GM18858 (cell line): ENCODE results near the gene SPDYE17.
"Not testable (repeated sequence)": the region's sequence is repeated elsewhere in the genome, so short reads cannot be mapped to it uniquely, and the experiment has no call there.

Experiments
- ATAC-seq: cut with Tn5 transposase; IDR thresholded peaks from one replicate; pipeline ENCODE4 v1.9.1; 2021; ENCODE audit not compliant: unreplicated experiment

Gene SPDYE17

DNA sequence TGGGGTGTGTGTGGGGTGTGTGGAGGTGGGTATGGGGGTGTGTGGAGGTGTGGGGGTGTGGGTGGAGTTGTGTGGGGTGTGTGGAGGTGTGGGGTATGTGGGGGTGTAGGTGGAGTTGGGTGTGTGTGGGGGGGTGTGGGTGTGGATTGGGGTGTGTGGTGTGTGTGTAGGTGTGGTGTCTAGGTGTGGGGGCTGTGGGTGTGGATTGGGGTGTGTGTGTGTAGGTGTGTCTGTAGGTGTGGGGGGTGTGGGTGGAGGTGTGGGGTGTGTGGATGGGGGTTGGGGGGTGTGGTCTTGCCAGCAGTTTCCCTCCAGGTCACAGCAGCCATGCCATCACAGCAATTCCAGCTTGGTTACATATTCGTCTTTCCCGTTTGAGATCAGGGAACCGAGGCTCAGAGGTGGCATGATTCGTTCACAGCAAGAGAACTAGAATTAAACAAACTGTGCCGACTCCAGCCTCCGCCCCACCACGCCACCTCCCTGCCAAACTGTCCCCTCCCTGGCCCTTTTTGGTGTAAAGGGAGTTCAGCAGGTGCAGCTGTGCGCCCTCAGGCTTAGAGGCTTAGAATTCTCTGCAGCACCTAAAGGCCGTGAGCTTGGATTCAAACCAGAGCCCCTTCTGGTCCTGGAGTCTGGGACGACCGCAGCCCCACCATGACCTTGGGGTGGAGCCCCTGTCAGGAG lies 33.3 kb downstream of the SPDYE17 start:
- ATAC-seq = not testable (repeated sequence)

DNA sequence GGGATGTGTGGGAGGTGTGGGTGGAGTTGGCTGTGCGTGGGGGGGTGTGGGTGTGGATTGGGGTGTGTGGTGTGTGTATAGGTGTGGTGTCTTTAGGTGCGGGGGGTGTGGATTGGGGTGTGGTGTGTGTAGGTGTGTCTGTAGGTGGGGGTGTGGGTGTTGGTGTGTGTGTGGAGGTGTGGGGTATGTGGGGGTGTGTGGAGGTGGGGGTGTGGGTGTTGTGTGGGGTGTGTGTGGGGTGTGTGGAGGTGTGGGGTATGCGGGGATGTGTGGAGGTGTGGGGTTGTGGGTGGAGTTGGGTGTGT lies 33.9 kb downstream of the SPDYE17 start:
- ATAC-seq = no peak

DNA sequence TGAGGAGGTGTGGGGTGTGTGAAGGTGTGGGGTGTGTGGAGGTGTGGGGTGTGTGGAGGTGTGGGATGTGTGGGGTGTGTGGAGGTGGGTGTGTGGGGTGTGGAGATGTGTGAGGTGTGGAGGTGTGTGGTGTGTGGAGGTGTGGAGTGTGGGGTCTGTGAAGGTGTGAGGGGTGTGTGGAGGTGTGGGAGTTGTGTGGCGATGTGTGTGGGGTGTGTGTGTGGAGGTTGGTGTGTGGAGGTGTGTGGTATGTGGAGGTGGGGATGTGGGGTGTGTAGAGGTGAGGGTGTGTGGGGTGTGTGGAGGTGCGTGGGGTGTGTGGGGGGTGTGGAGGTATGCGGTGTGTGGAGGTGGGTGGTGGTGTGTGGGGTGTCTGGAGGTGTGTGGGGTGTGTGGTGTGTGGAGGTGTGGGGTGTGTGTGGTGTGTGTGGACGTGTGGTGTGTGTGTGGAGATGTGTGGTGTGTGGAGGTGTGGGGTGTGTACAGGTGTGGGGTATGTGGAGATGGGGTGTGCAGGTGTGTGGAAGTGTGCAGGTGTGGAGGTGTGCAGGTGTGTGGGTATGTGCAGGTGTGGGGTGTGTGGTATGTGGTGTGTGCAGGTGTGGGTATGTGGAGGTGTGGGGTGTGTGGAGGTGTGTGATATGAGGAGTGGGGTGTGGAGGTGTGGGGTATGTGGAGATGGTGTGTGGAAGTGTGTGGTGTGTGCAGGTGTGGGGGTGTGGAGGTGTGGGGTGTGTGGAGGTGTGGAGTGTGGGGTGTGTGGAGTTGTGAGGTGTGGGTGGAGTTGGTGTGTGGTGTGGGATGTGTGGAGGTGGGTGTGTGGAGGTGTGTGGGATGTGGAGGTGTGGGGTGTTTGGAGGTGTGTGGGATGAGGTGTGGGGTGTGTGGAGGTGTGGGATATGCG lies 34.5 kb downstream of the SPDYE17 start:
- ATAC-seq = no peak

DNA sequence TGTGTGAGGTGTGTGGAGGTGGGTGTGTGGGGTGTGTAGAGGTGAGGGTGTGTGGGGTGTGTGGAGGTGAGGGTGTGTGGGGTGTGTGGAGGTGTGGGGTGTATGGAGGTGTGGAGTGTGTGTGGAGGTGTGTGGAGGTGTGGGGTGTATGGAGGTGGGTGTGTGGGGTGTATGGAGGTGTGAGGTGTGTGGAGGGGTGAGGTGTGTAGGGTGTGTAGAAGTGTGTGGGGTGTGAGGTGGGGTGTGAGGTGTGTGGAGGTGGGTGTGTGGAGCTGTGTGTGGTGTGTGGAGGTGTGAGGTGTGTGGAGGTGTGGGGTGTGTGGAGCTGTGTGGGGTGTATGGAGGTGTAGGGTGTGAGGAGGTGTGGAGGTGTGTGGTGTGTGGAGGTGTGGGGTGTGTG lies 35.2 kb downstream of the SPDYE17 start:
- not testable (repeated sequence) for ATAC-seq

DNA sequence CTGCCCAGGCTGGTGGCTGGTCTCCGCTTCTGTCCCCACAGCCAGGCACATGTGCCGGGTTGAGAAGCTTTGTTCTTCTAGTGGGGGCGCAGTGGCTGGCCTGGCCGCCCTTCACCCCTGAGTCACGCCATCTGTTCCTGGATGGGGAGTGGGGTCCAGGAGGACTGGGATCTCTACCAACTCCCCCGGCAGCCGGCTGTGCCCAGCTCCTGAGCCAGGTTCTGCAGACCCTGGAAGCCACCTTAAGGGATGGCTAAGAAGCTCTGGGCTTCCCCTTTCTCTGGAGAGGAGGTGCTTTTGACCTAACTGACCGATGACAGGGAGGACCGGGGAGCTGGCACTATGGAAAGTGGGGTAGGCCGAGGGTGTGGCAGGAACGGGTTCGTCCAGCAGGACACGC lies 37.9 kb downstream of the SPDYE17 start:
- not testable (repeated sequence) for ATAC-seq

DNA sequence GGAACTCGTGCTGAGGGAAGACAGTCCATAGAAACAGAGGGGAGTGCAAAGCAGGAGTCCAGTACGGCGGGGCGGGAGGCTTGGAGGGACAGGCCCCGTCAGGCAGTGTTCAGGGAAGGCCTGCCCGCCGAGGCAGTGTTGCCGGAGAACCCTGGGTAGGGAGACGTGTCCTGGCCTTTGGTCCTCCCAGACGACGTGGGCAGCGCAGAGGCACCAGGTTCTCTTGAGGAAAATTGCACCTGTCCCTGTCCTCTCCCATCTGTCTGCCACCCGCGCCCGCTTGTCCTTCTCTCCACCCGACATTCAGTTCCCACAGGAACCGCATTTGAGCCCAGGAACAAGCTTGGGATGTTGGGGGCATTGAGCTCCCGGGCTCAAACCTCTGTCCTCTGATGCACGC lies 38.3 kb downstream of the SPDYE17 start:
- not testable (repeated sequence) for ATAC-seq

DNA sequence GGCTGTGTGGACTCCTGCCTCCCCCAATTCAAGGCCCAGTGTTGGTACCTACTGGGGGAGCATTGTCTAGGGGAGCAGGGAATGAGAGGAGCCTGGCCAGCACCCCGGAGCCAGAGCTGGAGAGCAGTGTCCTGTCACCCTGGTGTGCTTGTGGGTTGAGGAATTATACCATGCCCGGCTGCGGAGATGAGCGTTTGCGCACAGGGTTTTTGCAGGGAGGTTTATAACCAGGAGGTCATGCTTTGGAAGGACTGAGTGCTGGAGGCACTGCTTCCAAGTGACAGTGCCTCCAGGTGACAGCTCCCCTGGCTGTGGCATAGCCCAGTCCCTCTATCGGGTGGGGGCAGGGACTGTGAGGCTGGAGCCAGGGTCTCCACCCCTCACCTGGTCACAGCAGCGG lies 39.3 kb downstream of the SPDYE17 start:
- ATAC-seq = not testable (repeated sequence)

DNA sequence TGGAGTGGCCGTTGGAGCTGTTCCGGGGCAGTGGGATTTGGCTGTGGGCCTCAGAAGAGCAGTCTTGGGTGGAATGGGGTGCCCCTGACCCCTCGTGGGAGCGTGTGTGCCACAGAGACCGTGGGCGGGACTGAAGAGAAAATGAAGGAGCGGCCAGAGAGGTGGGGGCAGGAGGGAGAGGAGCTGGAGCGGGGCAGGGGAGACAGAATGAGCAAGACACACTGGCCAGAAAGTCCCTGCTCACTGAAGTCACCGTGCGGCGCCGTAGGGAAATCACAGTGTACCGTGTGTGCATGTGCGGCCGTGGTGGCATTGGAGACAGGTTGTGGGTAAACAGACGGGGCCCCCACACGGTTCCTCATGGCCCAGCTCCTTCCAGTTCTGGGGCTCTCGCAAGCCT lies 40.0 kb downstream of the SPDYE17 start:
- not testable (repeated sequence) for ATAC-seq

DNA sequence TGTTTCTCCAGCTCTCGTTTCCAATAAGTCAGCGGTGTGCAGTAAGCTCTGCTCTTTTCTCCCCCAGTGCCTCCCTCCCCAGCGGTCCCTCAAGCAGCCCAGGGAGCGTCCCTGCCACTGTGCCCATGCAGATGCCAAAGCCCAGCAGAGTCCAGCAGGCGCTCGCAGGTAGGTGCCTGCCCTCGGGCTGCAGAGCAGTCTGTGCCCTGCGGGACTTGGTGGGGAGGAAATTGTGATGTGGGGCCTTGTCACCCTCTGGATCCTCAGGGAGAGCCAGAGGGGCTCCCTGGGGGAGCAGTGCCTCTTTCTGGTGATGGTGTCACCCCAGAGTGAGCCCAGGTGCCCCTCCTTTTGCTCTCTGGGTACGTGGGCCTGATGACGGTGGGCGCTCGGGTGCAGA lies 42.0 kb downstream of the SPDYE17 start:
- not testable (repeated sequence) for ATAC-seq

DNA sequence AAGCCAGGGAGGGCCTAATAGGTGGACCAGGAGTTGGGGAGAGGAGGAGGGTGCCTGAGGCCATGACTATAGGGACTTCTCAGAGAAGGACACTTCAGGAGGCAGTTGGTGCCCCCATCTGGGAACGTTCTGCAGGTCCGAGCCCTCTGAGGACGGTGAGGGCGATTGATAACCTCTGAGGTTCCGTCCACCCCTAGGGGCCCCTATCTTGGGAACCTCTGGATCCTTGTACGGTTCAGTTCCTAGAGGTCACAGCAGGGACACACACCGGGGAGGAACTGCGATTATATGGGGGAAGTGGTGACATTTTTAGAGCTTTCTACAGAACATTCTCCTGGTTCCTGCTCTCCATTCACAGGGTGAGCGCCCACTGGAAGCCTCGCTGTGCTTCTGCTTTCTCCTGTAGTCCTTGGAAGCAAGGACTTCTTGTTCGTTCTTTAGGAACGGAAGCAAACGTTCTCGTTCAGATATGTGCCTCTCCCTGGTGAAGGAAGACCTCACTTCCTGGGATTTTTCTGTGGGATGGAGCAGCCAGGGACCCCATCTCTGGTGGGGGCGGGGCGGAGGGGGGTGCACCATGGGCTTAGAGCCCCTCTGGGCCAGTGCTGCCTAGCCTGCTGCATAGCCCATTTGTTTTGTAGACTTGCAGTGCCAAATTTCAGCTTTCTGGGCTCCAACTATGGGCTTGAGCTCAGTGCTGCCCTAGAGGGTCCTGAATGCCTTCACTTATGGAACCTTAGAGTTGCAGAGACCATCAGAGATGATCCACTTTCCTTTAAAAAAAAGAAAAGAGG lies 46.0 kb downstream of the SPDYE17 start:
- ATAC-seq = not testable (repeated sequence)

DNA sequence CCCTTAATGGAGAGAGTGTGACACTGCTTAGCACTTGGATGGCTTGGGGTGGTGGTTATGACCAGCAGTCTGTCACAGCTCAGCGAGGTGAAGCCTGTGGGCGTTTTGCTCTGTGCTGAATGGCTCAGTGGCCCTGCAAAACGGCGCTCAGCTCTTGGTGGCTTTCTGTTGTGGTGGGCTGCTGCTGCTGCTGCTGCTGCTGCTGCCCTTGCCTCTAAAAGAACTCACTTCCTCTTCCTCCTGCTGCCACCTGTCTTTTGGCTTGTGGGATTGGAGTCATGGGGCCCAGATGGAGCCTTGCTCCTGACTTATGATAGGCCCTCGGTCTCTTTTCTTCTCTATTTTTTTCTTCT lies 47.4 kb downstream of the SPDYE17 start:
- ATAC-seq = peak; percentile 98

DNA sequence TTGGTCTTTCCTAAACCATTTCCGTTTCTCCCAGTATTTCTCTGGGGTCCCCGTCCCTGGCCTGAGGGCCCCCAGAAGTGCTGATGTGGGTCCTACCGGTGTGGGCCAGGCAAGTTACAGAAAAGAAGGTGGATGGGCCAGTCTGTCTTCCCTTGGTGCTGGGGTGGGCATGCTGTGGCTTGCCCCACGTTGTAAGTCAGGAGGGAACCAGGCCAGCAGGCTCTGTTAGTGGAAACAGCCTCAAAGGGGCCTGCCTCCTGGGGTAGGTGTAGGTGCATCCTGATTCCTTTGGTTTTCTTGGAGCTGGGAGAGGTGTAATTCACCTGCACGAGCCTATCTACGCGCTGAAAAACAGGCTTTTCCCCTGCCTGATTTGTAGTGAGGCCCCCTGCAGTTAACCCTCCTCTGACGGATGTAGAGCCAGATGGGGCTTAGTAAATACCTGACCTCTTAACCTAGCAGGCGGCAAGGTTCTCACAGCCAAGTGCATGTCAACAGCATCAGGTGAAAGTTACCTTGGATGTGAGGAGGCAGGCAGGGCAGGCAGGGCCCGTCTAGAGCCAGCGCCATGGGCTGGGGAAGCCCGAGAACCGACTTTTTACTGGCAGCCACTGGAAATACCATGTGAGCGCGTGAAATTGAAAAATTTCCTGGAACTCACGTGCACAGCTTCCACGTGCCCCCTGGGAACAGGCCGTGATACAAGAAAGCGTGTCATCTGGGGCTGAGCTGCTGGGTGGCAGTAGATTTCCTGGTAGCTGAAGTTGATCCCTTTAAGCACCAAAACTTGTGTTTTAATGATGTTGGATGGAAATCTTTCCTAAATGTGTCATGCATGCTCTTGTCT lies 48.0 kb downstream of the SPDYE17 start:
- not testable (repeated sequence) for ATAC-seq

DNA sequence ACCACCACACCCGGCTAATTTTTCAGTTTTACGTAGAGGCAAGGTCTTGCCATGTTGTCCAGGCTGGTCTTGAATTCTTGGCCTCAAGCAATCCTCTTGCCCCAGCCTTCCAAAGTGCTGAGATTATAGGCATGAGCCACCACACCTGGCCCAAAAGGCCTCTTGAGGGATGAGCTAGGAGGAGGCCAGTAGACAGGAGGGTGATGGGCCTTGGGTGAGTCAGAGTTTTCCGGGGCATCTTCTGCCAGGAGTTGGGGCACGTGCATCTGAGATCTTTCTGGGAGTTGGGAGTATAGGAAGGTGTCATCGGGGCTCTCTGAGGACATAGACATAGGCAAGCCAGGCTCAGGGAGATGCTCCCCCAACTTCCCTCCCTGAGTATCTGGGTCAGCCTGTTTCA lies 48.8 kb downstream of the SPDYE17 start:
- not testable (repeated sequence) for ATAC-seq

DNA sequence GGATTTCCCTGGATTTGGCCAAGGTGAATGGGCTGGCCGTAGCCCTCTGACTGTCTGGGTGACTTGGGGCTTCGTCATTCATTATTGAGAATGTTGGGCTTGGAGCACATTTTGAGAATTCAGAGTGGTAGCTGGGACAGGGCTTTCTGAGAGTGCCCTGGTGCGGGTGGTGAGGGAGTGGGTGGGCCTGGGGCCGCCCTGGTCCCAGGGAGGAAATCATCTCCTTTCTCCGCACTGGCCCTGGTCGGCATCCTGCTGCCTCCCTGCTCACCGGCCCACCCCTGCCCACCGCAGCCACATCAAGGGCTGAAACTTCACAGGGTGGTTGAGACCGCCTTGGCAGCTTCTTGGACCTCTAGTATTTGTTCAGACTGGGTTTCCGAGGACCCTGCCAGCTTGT lies 49.7 kb downstream of the SPDYE17 start:
- not testable (repeated sequence) for ATAC-seq

DNA sequence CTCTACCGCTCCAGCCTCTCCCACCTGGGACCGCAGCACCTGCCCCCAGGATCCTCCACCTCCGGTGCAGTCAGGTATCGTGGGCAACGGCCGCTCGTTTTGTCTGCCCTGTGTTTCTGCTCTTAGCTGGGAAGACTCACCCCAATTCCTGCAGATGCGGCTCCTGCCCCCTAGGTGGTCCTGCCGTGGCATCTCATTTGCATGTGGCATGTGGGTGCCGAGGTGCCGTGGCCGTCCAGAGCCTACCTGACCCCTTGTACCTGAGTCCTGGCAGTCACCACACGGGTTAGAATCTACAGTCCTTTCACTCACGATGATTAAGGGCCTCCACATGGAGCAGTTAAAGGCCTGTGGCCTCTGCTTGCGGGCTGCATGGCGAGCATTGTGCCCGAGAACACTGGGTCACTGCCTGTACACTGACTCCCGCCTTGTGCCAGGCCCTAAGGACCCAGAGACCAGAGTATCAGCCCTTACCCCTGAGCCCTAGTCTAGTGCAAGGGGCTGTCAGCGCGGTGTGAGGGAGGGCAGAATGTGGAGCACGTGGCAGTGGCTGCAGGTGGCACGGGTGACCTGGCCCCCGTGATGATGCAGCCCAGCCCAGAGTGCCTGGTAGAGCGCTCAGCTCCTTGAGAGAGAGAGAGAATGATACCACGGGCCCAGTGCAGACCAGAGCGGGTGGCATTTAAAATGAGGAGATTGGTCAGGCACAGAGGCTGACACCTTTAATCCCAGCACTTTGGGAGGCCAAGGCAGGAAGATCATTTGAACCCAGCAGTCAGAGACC lies 50.8 kb downstream of the SPDYE17 start:
- ATAC-seq = not testable (repeated sequence)

DNA sequence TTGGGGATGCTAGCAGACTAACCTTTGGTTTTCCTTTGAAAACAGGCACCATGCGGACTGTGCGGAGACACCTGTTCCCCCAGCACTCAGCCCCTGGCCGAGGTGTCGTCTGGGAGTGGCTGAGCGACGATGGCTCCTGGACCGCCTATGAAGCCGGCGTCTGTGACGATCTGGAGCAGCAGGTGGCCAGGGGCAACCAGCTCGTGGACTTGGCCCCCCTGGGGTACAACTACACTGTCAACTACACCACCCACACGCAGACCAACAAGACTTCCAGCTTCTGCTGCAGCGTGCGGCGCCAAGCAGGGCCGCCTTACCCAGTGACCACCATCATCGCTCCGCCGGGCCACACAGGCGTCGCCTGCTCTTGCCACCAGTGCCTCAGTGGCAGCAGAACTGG lies 51.6 kb downstream of the SPDYE17 start:
- not testable (repeated sequence) for ATAC-seq

DNA sequence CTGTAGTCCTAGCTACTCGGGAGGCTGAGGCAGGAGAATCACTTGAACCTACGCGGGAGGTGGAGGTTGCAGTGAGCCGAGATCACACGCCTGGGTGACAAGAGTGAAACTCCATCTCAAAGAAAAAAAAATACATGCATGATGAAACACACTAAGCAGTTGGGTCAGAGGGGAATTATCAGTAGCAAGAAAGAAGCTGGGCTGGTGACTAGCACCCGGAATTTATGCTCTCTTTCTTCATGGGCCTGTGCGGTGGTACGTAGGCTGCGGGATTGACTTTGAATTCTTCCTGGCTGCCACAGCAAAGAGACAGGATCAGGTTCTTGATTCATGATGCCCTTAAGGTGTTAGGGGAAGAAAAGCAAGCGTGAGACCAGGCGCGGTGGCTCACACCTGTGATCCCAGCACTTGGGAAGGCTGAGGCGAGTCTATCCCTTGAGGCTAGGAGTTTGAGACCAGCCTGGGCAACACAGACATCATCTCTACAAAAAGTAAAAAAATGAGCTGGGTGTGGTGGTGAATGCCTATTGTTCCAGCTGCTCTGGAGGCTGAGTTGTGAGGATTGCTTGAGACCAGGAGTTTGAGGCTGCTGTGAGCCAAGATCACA lies 54.3 kb downstream of the SPDYE17 start:
- ATAC-seq = not testable (repeated sequence)

DNA sequence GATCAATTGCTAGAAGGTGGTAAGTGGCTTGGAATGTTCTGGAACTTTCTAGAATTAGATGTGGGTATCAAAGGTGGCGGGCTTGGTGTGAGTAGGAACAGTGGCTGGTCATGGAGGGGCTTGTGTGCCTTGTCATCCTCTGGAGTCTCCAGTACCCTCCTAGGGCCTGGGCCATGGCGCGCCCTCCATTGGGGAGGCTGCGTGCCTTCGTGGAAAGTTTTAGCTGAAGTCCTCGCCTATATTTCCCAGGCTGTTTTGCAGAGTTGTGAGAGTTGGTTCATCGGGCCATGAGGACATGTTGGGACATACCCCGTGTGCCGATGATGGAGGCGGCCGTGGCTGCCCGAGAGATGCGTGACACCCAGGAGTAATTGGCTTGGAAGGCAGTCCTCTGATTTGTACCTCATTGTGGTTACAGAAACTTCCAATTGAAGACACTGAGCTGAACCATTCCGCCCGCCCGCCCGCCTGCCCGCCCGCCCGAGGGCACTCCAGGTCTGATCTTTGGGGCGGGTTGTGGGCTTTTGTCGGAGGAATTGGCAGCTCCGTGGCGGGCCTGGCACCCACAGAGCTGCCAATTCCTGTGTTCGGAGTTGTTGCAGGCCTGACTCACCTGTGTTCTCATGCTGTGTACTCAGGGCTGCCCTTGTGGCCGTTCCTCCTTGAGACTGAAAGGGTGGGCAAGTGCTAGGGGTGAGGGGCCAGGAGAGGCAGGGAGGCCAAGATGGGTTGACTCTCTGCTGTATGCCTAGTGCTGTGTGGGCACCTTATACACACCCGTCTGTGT lies 57.2 kb downstream of the SPDYE17 start:
- not testable (repeated sequence) for ATAC-seq

DNA sequence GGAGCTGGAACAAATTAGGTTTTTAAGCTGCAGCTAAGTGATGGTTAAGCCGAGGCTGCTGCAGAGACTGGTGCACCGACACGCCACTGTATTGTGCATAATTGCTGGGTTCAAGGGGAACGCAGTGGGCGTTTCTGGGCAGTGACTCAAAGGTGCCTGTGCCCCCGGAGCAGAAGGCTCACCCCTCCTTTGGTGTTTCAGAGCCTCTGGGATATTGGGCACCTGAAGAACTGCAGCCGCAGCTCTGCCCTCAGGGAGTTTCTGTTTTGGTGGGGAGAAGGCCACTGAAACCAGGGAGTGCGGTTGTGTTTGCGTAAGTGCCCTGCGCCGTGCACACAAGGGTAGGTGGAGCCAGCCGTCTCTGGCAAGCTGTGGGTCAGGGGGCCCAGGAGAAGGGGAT lies 57.8 kb downstream of the SPDYE17 start:
- ATAC-seq = not testable (repeated sequence)
